ENCODE data around the gene SLC2A10.

The SLC2A10 gene

DNA sequence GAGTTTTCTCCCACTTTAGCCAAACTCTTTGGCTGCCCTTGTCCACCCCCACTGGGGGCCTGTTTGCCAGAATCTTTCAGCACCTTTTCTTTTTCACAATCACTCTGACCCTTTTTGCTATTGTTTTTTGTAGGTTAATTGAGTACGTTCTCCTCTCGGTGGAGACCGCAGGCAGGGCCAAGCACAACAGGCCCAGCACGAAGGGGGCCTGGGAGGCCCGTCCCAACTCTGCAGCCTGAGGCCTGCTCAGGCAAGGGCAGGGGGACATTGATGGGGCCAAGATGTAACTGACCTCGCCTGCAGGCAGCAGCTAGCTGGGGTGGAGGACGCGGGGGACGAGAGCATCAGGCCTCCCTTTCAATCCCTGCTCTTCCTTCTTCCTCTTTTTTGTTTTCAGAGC is 47.7 kb downstream of the SLC2A10 start:
- ChIA-PET CTCF (interaction anchor here (1.2 to 1.6 kb wide), 2 partner anchors 10 to 393 kb away, joined by 7 to 8 read pairs; no protein-coding TSS in a partner anchor), POLR2A (no interaction called here)
- Histone ChIP-seq H3K36me3 (ENCODE audit: control insufficient read depth in 2 of 2, insufficient read depth in 1 of 2, low read length in 2 of 2) (no peaks in the 10 kb centered on the region), H3K9me3 (ENCODE audit: control insufficient read depth, insufficient read depth, low read depth, low read length) (no peaks in the 10 kb centered on the region), H3K4me1 (ENCODE audit: control insufficient read depth, insufficient read depth, low read length) (no peaks in the 10 kb centered on the region), H3K4me3 (ENCODE audit: low read depth, low read length) (no peak overlapping the region), H3K27ac (ENCODE audit: extremely low read depth, low read depth, low read length) (no peak overlapping the region)
- TF ChIP-seq, protein P1, sequence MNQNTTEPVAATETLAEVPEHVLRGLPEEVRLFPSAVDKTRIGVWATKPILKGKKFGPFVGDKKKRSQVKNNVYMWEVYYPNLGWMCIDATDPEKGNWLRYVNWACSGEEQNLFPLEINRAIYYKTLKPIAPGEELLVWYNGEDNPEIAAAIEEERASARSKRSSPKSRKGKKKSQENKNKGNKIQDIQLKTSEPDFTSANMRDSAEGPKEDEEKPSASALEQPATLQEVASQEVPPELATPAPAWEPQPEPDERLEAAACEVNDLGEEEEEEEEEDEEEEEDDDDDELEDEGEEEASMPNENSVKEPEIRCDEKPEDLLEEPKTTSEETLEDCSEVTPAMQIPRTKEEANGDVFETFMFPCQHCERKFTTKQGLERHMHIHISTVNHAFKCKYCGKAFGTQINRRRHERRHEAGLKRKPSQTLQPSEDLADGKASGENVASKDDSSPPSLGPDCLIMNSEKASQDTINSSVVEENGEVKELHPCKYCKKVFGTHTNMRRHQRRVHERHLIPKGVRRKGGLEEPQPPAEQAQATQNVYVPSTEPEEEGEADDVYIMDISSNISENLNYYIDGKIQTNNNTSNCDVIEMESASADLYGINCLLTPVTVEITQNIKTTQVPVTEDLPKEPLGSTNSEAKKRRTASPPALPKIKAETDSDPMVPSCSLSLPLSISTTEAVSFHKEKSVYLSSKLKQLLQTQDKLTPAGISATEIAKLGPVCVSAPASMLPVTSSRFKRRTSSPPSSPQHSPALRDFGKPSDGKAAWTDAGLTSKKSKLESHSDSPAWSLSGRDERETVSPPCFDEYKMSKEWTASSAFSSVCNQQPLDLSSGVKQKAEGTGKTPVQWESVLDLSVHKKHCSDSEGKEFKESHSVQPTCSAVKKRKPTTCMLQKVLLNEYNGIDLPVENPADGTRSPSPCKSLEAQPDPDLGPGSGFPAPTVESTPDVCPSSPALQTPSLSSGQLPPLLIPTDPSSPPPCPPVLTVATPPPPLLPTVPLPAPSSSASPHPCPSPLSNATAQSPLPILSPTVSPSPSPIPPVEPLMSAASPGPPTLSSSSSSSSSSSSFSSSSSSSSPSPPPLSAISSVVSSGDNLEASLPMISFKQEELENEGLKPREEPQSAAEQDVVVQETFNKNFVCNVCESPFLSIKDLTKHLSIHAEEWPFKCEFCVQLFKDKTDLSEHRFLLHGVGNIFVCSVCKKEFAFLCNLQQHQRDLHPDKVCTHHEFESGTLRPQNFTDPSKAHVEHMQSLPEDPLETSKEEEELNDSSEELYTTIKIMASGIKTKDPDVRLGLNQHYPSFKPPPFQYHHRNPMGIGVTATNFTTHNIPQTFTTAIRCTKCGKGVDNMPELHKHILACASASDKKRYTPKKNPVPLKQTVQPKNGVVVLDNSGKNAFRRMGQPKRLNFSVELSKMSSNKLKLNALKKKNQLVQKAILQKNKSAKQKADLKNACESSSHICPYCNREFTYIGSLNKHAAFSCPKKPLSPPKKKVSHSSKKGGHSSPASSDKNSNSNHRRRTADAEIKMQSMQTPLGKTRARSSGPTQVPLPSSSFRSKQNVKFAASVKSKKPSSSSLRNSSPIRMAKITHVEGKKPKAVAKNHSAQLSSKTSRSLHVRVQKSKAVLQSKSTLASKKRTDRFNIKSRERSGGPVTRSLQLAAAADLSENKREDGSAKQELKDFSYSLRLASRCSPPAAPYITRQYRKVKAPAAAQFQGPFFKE (tag by site-specific recombination; IDR thresholded peaks at IDR 0.05; ENCODE audit: borderline replicate concordance): no peak
- TF ChIP-seq, protein P2, sequence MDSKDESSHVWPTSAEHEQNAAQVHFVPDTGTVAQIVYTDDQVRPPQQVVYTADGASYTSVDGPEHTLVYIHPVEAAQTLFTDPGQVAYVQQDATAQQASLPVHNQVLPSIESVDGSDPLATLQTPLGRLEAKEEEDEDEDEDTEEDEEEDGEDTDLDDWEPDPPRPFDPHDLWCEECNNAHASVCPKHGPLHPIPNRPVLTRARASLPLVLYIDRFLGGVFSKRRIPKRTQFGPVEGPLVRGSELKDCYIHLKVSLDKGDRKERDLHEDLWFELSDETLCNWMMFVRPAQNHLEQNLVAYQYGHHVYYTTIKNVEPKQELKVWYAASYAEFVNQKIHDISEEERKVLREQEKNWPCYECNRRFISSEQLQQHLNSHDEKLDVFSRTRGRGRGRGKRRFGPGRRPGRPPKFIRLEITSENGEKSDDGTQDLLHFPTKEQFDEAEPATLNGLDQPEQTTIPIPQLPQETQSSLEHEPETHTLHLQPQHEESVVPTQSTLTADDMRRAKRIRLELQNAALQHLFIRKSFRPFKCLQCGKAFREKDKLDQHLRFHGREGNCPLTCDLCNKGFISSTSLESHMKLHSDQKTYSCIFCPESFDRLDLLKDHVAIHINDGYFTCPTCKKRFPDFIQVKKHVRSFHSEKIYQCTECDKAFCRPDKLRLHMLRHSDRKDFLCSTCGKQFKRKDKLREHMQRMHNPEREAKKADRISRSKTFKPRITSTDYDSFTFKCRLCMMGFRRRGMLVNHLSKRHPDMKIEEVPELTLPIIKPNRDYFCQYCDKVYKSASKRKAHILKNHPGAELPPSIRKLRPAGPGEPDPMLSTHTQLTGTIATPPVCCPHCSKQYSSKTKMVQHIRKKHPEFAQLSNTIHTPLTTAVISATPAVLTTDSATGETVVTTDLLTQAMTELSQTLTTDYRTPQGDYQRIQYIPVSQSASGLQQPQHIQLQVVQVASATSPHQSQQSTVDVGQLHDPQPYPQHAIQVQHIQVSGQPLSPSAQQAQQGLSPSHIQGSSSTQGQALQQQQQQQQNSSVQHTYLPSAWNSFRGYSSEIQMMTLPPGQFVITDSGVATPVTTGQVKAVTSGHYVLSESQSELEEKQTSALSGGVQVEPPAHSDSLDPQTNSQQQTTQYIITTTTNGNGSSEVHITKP (tag by site-specific recombination; IDR thresholded peaks at IDR 0.05): no peak
- TF ChIP-seq, protein P3, sequence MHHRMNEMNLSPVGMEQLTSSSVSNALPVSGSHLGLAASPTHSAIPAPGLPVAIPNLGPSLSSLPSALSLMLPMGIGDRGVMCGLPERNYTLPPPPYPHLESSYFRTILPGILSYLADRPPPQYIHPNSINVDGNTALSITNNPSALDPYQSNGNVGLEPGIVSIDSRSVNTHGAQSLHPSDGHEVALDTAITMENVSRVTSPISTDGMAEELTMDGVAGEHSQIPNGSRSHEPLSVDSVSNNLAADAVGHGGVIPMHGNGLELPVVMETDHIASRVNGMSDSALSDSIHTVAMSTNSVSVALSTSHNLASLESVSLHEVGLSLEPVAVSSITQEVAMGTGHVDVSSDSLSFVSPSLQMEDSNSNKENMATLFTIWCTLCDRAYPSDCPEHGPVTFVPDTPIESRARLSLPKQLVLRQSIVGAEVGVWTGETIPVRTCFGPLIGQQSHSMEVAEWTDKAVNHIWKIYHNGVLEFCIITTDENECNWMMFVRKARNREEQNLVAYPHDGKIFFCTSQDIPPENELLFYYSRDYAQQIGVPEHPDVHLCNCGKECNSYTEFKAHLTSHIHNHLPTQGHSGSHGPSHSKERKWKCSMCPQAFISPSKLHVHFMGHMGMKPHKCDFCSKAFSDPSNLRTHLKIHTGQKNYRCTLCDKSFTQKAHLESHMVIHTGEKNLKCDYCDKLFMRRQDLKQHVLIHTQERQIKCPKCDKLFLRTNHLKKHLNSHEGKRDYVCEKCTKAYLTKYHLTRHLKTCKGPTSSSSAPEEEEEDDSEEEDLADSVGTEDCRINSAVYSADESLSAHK (tag by site-specific recombination; IDR thresholded peaks at IDR 0.05): no peak

DNA sequence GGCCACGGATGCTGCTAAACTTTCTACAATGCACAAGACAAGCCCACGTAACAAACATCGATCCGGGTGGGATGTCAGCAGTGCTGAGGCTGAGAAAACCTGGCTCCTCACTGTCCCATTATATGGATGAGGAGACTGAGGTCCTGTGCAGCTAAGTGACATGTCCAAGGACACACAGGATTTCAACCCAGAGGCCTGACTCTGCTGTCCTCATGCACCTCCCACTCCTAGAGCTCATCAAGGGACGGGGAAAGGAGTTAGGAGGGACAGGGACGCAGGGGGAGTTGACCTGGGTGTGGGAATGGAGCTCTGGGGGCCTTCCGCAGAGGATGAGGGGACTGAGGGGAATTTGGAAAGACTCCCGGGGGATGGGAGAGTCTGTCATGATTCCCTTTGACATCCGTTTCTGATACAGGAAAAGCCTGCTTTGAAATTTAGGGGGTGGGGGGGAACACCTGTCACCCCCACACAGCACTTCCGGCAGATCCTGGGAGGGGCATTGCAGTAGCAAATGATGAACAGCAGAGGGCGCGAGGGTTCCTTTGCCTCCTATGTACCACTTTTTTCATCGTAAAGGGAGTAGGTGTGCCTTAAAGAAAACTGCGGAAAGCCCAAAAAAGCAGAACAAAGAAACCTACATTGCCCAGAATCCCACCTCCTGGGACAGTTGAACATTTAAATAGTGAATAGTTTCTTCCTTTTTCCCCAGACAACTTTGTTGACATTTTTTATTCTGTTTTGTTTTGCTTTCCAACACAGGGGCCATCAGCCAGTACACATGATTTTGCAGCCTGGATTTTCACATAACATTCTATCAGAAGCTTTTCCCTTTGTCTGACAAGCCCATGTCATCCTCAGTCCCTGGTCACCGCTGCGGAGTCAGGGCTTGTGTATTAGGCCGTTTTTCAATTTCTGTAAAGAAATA is 48.6 kb downstream of the SLC2A10 start:
- H3K27ac ChIP-seq (ENCODE audit: extremely low read depth, low read depth, low read length): no peak overlapping the region
- no peaks in the 10 kb centered on the region for H3K9me3 ChIP-seq (ENCODE audit: control insufficient read depth, insufficient read depth, low read depth, low read length)
- H3K4me3 ChIP-seq (ENCODE audit: low read depth, low read length): no peak overlapping the region
- H3K4me1 ChIP-seq (ENCODE audit: control insufficient read depth, insufficient read depth, low read length): no peaks in the 10 kb centered on the region
- ChIA-PET CTCF (interaction anchor here (0.6 to 1.6 kb wide), 13 partner anchors 9 to 785 kb away, joined by 3 to 8 read pairs (median 3); no protein-coding TSS in a partner anchor), POLR2A (interaction anchor here (0.6 kb wide), 1 partner anchor 372 kb away, joined by 3 read pairs; no protein-coding TSS in a partner anchor)
- H3K36me3 ChIP-seq (ENCODE audit: control insufficient read depth in 2 of 2, insufficient read depth in 1 of 2, low read length in 2 of 2): no peaks in the 10 kb centered on the region
- TF ChIP-seq, protein P4, sequence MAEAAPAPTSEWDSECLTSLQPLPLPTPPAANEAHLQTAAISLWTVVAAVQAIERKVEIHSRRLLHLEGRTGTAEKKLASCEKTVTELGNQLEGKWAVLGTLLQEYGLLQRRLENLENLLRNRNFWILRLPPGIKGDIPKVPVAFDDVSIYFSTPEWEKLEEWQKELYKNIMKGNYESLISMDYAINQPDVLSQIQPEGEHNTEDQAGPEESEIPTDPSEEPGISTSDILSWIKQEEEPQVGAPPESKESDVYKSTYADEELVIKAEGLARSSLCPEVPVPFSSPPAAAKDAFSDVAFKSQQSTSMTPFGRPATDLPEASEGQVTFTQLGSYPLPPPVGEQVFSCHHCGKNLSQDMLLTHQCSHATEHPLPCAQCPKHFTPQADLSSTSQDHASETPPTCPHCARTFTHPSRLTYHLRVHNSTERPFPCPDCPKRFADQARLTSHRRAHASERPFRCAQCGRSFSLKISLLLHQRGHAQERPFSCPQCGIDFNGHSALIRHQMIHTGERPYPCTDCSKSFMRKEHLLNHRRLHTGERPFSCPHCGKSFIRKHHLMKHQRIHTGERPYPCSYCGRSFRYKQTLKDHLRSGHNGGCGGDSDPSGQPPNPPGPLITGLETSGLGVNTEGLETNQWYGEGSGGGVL (tag by site-specific recombination; IDR thresholded peaks at IDR 0.05): peak; percentile 49
- TF ChIP-seq, protein P5, sequence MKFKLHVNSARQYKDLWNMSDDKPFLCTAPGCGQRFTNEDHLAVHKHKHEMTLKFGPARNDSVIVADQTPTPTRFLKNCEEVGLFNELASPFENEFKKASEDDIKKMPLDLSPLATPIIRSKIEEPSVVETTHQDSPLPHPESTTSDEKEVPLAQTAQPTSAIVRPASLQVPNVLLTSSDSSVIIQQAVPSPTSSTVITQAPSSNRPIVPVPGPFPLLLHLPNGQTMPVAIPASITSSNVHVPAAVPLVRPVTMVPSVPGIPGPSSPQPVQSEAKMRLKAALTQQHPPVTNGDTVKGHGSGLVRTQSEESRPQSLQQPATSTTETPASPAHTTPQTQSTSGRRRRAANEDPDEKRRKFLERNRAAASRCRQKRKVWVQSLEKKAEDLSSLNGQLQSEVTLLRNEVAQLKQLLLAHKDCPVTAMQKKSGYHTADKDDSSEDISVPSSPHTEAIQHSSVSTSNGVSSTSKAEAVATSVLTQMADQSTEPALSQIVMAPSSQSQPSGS (tag by site-specific recombination; IDR thresholded peaks at IDR 0.05; ENCODE audit: low read depth): no peak
- TF ChIP-seq ZNF48 (tag by site-specific recombination; IDR thresholded peaks at IDR 0.05): no peak
- TF ChIP-seq BCL11A (tag by site-specific recombination; IDR thresholded peaks at IDR 0.05; ENCODE audit: low read depth): no peak
- peak; percentile 82 for TF ChIP-seq SCRT1 (tag by site-specific recombination; IDR thresholded peaks at IDR 0.05; ENCODE audit: borderline replicate concordance)
- no peak for TF ChIP-seq ZNF223 (tag by site-specific recombination; IDR thresholded peaks at IDR 0.05)
- TF ChIP-seq IKZF3 (tag by site-specific recombination; IDR thresholded peaks at IDR 0.05): no peak
- TF ChIP-seq ZNF654 (tag by site-specific recombination; IDR thresholded peaks at IDR 0.05; ENCODE audit: low read depth): peak; percentile 79
- TF ChIP-seq, protein P6, sequence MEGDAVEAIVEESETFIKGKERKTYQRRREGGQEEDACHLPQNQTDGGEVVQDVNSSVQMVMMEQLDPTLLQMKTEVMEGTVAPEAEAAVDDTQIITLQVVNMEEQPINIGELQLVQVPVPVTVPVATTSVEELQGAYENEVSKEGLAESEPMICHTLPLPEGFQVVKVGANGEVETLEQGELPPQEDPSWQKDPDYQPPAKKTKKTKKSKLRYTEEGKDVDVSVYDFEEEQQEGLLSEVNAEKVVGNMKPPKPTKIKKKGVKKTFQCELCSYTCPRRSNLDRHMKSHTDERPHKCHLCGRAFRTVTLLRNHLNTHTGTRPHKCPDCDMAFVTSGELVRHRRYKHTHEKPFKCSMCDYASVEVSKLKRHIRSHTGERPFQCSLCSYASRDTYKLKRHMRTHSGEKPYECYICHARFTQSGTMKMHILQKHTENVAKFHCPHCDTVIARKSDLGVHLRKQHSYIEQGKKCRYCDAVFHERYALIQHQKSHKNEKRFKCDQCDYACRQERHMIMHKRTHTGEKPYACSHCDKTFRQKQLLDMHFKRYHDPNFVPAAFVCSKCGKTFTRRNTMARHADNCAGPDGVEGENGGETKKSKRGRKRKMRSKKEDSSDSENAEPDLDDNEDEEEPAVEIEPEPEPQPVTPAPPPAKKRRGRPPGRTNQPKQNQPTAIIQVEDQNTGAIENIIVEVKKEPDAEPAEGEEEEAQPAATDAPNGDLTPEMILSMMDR (tag by site-specific recombination; IDR thresholded peaks at IDR 0.05): peak; percentile 65
- TF ChIP-seq KLF9 (tag by site-specific recombination; IDR thresholded peaks at IDR 0.05; ENCODE audit: low read depth): no peak; the same call in 1 of the 2 replicates
- peak; percentile 97 for TF ChIP-seq SCRT2 (tag by site-specific recombination; IDR thresholded peaks at IDR 0.05)
